Neural cell (in vitro differentiated cells): ENCODE data around the gene SDK1.

Experiments
- EP300 ChIP-seq: fragments of 450-650 bp; conservative IDR thresholded peaks from 2 replicates; pipeline ENCODE4 v1.6.1; 2014; ENCODE audit warnings: antibody characterized with exemption, mild to moderate bottlenecking, moderate library complexity; ENCODE audit not compliant: poor library complexity, severe bottlenecking
- TF ChIP-seq, protein P1 (sequence below): IDR thresholded peaks from 2 replicates; pipeline ENCODE4 v1.6.1; 2012; ENCODE audit warnings: borderline replicate concordance

GRCh38 chr7:4072161-4072925, 771.3 kb downstream of the SDK1 start:
- TF ChIP-seq EP300: no peak
- TF ChIP-seq, protein P1, sequence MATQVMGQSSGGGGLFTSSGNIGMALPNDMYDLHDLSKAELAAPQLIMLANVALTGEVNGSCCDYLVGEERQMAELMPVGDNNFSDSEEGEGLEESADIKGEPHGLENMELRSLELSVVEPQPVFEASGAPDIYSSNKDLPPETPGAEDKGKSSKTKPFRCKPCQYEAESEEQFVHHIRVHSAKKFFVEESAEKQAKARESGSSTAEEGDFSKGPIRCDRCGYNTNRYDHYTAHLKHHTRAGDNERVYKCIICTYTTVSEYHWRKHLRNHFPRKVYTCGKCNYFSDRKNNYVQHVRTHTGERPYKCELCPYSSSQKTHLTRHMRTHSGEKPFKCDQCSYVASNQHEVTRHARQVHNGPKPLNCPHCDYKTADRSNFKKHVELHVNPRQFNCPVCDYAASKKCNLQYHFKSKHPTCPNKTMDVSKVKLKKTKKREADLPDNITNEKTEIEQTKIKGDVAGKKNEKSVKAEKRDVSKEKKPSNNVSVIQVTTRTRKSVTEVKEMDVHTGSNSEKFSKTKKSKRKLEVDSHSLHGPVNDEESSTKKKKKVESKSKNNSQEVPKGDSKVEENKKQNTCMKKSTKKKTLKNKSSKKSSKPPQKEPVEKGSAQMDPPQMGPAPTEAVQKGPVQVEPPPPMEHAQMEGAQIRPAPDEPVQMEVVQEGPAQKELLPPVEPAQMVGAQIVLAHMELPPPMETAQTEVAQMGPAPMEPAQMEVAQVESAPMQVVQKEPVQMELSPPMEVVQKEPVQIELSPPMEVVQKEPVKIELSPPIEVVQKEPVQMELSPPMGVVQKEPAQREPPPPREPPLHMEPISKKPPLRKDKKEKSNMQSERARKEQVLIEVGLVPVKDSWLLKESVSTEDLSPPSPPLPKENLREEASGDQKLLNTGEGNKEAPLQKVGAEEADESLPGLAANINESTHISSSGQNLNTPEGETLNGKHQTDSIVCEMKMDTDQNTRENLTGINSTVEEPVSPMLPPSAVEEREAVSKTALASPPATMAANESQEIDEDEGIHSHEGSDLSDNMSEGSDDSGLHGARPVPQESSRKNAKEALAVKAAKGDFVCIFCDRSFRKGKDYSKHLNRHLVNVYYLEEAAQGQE: no peak
